GM19395 (cell line): ENCODE measurements around the gene EXOC5.

Source experiments
- ATAC-seq: cut with Tn5 transposase; IDR thresholded peaks from one replicate; pipeline ENCODE4 v1.9.1; 2021; ENCODE audit warnings: mild to moderate bottlenecking, moderate library complexity; ENCODE audit not compliant: unreplicated experiment

The EXOC5 gene

GRCh38 chr14:57268161-57269069 lies at the start of gene EXOC5, which contains the start of gene AP5M1:
Gene EXOC5, minus strand, starts transcription at chr14:57268905. Its CDS starts 257 bp downstream, at chr14:57268648.
Gene AP5M1, plus strand, starts transcription at chr14:57268971. Its CDS starts 344 bp downstream, at chr14:57269315.
- peak; percentile 89 for ATAC-seq

GRCh38 chr14:57317248-57317833 lies 48.6 kb upstream of the EXOC5 start:
- peak; percentile 77 for ATAC-seq

GRCh38 chr14:57314396-57315089 lies 45.8 kb upstream of the EXOC5 start:
- ATAC-seq, result no peak

- no peak for ATAC-seq
Observed at GRCh38 chr14:57302883-57303282, 34.2 kb upstream of the EXOC5 start.

GRCh38 chr14:57299511-57299910 lies 30.8 kb upstream of the EXOC5 start:
- no peak for ATAC-seq

- ATAC-seq, result no peak
Observed at GRCh38 chr14:57297852-57298251, 29.1 kb upstream of the EXOC5 start.

- no peak for ATAC-seq
Observed at GRCh38 chr14:57295239-57295638, 26.5 kb upstream of the EXOC5 start.

GRCh38 chr14:57293866-57294837 lies 25.4 kb upstream of the EXOC5 start:
- no peak for ATAC-seq

GRCh38 chr14:57291692-57292647 lies 23.3 kb upstream of the EXOC5 start:
- ATAC-seq, result no peak

GRCh38 chr14:57290751-57291150 lies 22.0 kb upstream of the EXOC5 start:
- no peak for ATAC-seq

- ATAC-seq, result no peak
Observed at GRCh38 chr14:57287745-57288144, 19.0 kb upstream of the EXOC5 start.

- ATAC-seq, result no peak
Observed at GRCh38 chr14:57277062-57277461, 8.4 kb upstream of the EXOC5 start.

- ATAC-seq, result no peak
Observed at GRCh38 chr14:57275023-57275664, 6.4 kb upstream of the EXOC5 start.

- no peak for ATAC-seq
Observed at GRCh38 chr14:57274551-57274950, 5.8 kb upstream of the EXOC5 start.

- ATAC-seq, result no peak
Observed at GRCh38 chr14:57273236-57273635, 4.5 kb upstream of the EXOC5 start.

- ATAC-seq, result no peak
Observed at GRCh38 chr14:57266065-57266464, 2.6 kb downstream of the EXOC5 start.

GRCh38 chr14:57262117-57262516 lies 6.6 kb downstream of the EXOC5 start:
- ATAC-seq, result no peak

GRCh38 chr14:57261604-57262003 lies 7.1 kb downstream of the EXOC5 start:
- no peak for ATAC-seq

- ATAC-seq, result no peak
Observed at GRCh38 chr14:57259672-57260071, 9.0 kb downstream of the EXOC5 start.
